ENCODE data around the gene PPP1R12C.
"Not testable (repeated sequence)": the region's sequence is repeated elsewhere in the genome, so short reads cannot be mapped to it uniquely, and the experiment has no call there.

PPP1R12C gene

GRCh38 chr19:55156202-55157063 lies 39.0 kb upstream of the PPP1R12C start:
- Histone ChIP-seq H3K36me3 (replicated peaks in 1 of 2; ENCODE audit: control insufficient read depth in 2 of 2, insufficient read depth in 2 of 2, low read length in 2 of 2) (no peaks in the 10 kb centered on the region), H2BK120ac (ENCODE audit: low read depth, low read length) (no peak overlapping the region), H2BK15ac (ENCODE audit: low read length) (peak overlapping the region; percentile 100), H3K4me1 (ENCODE audit: control insufficient read depth in 2 of 2, insufficient read depth in 1 of 2, low read depth in 1 of 2, low read length in 2 of 2) (peaks cover 4 to 7% of the 10 kb centered on the region in 2 donors), H2BK12ac (ENCODE audit: low read length) (no peak overlapping the region), H3K9me3 (replicated peaks in 1 of 2; ENCODE audit: control insufficient read depth in 2 of 2, insufficient read depth in 1 of 2, low read depth in 1 of 2, low read length in 2 of 2) (peaks cover 0 to 4% of the 10 kb centered on the region in 2 donors), H2AFZ (ENCODE audit: low read length) (peak overlapping the region; percentile 95), H4K91ac (ENCODE audit: low read depth, low read length, poor library complexity) (peak overlapping the region; percentile 85), H3K4ac (ENCODE audit: low read length) (no peak overlapping the region), H4K8ac (ENCODE audit: low read depth, low read length) (no peak overlapping the region), H3K4me3 (ENCODE audit: low read length in 2 of 2) (peak overlapping the region; percentile 47 to 79), H3K9ac (ENCODE audit: low read depth, low read length, poor library complexity) (peak overlapping the region; percentile 77), H3K4me2 (ENCODE audit: insufficient read depth, low read length, poor library complexity, severe bottlenecking) (peak overlapping the region; percentile 66), H3K27me3 (ENCODE audit: control insufficient read depth in 3 of 3, insufficient read depth in 3 of 3, low read depth in 1 of 3, low read length in 3 of 3) (peaks cover 3 to 23% (median 13%) of the 10 kb centered on the region in 3 experiments), H2BK5ac (ENCODE audit: low read length) (peak overlapping the region; percentile 87), H3K79me1 (ENCODE audit: low read depth, low read length) (no peaks in the 10 kb centered on the region), H2AK5ac (ENCODE audit: low read depth, low read length) (no peak overlapping the region), H3K14ac (ENCODE audit: low read length) (peak overlapping the region; percentile 6), H3K18ac (ENCODE audit: low read length) (peak overlapping the region; percentile 98), H3K27ac (replicated peaks; ENCODE audit: low read length) (peak overlapping the region; percentile 8), H3K23ac (ENCODE audit: low read depth, low read length, poor library complexity) (no peak overlapping the region)
- peak; percentile 91 for DNase-seq (ENCODE audit: low spot score)
- no CpG with 5 or more reads among the region's 52 CpGs for WGBS, 2 donors (ENCODE audit: extremely low coverage in 2 of 2, insufficient read length in 2 of 2, insufficient replicate concordance in 1 of 2)

- H2BK12ac ChIP-seq (ENCODE audit: low read length); H3K14ac ChIP-seq (ENCODE audit: low read length); DNase-seq (ENCODE audit: low spot score); H4K8ac ChIP-seq (ENCODE audit: low read depth, low read length); H2AK5ac ChIP-seq (ENCODE audit: low read depth, low read length); H3K4me1 ChIP-seq (ENCODE audit: control insufficient read depth in 2 of 2, insufficient read depth in 1 of 2, low read depth in 1 of 2, low read length in 2 of 2); H3K36me3 ChIP-seq (replicated peaks in 1 of 2; ENCODE audit: control insufficient read depth in 2 of 2, insufficient read depth in 2 of 2, low read length in 2 of 2); H3K79me1 ChIP-seq (ENCODE audit: low read depth, low read length); H4K91ac ChIP-seq (ENCODE audit: low read depth, low read length, poor library complexity); H3K23ac ChIP-seq (ENCODE audit: low read depth, low read length, poor library complexity); H2BK120ac ChIP-seq (ENCODE audit: low read depth, low read length); H3K9me3 ChIP-seq (replicated peaks in 1 of 2; ENCODE audit: control insufficient read depth in 2 of 2, insufficient read depth in 1 of 2, low read depth in 1 of 2, low read length in 2 of 2); H3K4ac ChIP-seq (ENCODE audit: low read length); H2BK15ac ChIP-seq (ENCODE audit: low read length): not testable (repeated sequence)
- Histone ChIP-seq H2BK5ac (ENCODE audit: low read length) (peak overlapping the region; percentile 14), H3K27me3 (ENCODE audit: control insufficient read depth in 3 of 3, insufficient read depth in 3 of 3, low read depth in 1 of 3, low read length in 3 of 3) (peaks cover 0 to 19% (median 7%) of the 10 kb centered on the region in 3 experiments), H3K9ac (ENCODE audit: low read depth, low read length, poor library complexity) (peak overlapping the region; percentile 22), H3K4me3 (ENCODE audit: low read length in 2 of 2) (peak overlapping the region; percentile 47 to 79), H3K4me2 (ENCODE audit: insufficient read depth, low read length, poor library complexity, severe bottlenecking) (peak overlapping the region; percentile 66), H3K27ac (replicated peaks; ENCODE audit: low read length) (peak overlapping the region; percentile 8), H2AFZ (ENCODE audit: low read length) (peak overlapping the region; percentile 95), H3K18ac (ENCODE audit: low read length) (peak overlapping the region; percentile 22)
- WGBS, 2 donors (ENCODE audit: extremely low coverage in 2 of 2, insufficient read length in 2 of 2, insufficient replicate concordance in 1 of 2) = no CpG with 5 or more reads among the region's 5 CpGs
Measured at GRCh38 chr19:55155784-55156183, 38.3 kb upstream of the PPP1R12C start.

- H2AK5ac ChIP-seq (ENCODE audit: low read depth, low read length) = no peak overlapping the region
- H3K9me3 ChIP-seq (replicated peaks in 1 of 2; ENCODE audit: control insufficient read depth in 2 of 2, insufficient read depth in 1 of 2, low read depth in 1 of 2, low read length in 2 of 2) = peaks cover 0 to 2% of the 10 kb centered on the region in 2 donors
- DNase-seq (ENCODE audit: low spot score) = no peak
- no peak overlapping the region for H3K23ac ChIP-seq (ENCODE audit: low read depth, low read length, poor library complexity)
- no peak overlapping the region for H2BK12ac ChIP-seq (ENCODE audit: low read length)
- no peak overlapping the region for H2BK15ac ChIP-seq (ENCODE audit: low read length)
- no peaks in the 10 kb centered on the region for H3K79me1 ChIP-seq (ENCODE audit: low read depth, low read length)
- H3K9ac ChIP-seq (ENCODE audit: low read depth, low read length, poor library complexity) = peak overlapping the region; percentile 12
- H2AFZ ChIP-seq (ENCODE audit: low read length) = no peak overlapping the region
- no peak overlapping the region for H3K4me3 ChIP-seq (ENCODE audit: low read length in 2 of 2)
- H3K4me2 ChIP-seq (ENCODE audit: insufficient read depth, low read length, poor library complexity, severe bottlenecking) = no peak overlapping the region
- H4K91ac ChIP-seq (ENCODE audit: low read depth, low read length, poor library complexity) = no peak overlapping the region
- H3K18ac ChIP-seq (ENCODE audit: low read length) = no peak overlapping the region
- H3K27me3 ChIP-seq (ENCODE audit: control insufficient read depth in 3 of 3, insufficient read depth in 3 of 3, low read depth in 1 of 3, low read length in 3 of 3) = peaks cover 0 to 27% (median 7%) of the 10 kb centered on the region in 3 experiments
- H2BK5ac ChIP-seq (ENCODE audit: low read length) = no peak overlapping the region
- H3K36me3 ChIP-seq (replicated peaks in 1 of 2; ENCODE audit: control insufficient read depth in 2 of 2, insufficient read depth in 2 of 2, low read length in 2 of 2) = no peaks in the 10 kb centered on the region
- WGBS, 2 donors (ENCODE audit: extremely low coverage in 2 of 2, insufficient read length in 2 of 2, insufficient replicate concordance in 1 of 2) = no CpG with 5 or more reads among the region's 12 CpGs
- H4K8ac ChIP-seq (ENCODE audit: low read depth, low read length) = no peak overlapping the region
- H2BK120ac ChIP-seq (ENCODE audit: low read depth, low read length) = no peak overlapping the region
- no peak overlapping the region for H3K27ac ChIP-seq (replicated peaks; ENCODE audit: low read length)
- H3K4me1 ChIP-seq (ENCODE audit: control insufficient read depth in 2 of 2, insufficient read depth in 1 of 2, low read depth in 1 of 2, low read length in 2 of 2) = peaks cover 5 to 13% of the 10 kb centered on the region in 2 donors
- no peak overlapping the region for H3K14ac ChIP-seq (ENCODE audit: low read length)
- no peak overlapping the region for H3K4ac ChIP-seq (ENCODE audit: low read length)
Measured at GRCh38 chr19:55153652-55154264, 36.3 kb upstream of the PPP1R12C start.

GRCh38 chr19:55152017-55152416 lies 34.6 kb upstream of the PPP1R12C start:
- H3K4me3 ChIP-seq (ENCODE audit: low read length in 2 of 2) = no peak overlapping the region
- no peak overlapping the region for H3K18ac ChIP-seq (ENCODE audit: low read length)
- peaks cover 8 to 25% of the 10 kb centered on the region in 2 donors for H3K4me1 ChIP-seq (ENCODE audit: control insufficient read depth in 2 of 2, insufficient read depth in 1 of 2, low read depth in 1 of 2, low read length in 2 of 2)

More at GRCh38 chr19:55152017-55152416, 34.6 kb upstream of the PPP1R12C start:
- Histone ChIP-seq H2BK12ac (ENCODE audit: low read length) (no peak overlapping the region), H2BK120ac (ENCODE audit: low read depth, low read length) (no peak overlapping the region), H3K23ac (ENCODE audit: low read depth, low read length, poor library complexity) (no peak overlapping the region), H3K27me3 (ENCODE audit: control insufficient read depth in 3 of 3, insufficient read depth in 3 of 3, low read depth in 1 of 3, low read length in 3 of 3) (peaks cover 0 to 29% (median 3%) of the 10 kb centered on the region in 3 experiments), H3K4me2 (ENCODE audit: insufficient read depth, low read length, poor library complexity, severe bottlenecking) (no peak overlapping the region), H3K4ac (ENCODE audit: low read length) (no peak overlapping the region), H4K8ac (ENCODE audit: low read depth, low read length) (no peak overlapping the region), H3K14ac (ENCODE audit: low read length) (no peak overlapping the region), H3K9ac (ENCODE audit: low read depth, low read length, poor library complexity) (no peak overlapping the region), H3K79me1 (ENCODE audit: low read depth, low read length) (no peaks in the 10 kb centered on the region), H2AFZ (ENCODE audit: low read length) (peak overlapping the region; percentile 67), H3K9me3 (replicated peaks in 1 of 2; ENCODE audit: control insufficient read depth in 2 of 2, insufficient read depth in 1 of 2, low read depth in 1 of 2, low read length in 2 of 2) (peaks cover 0 to 2% of the 10 kb centered on the region in 2 donors), H2AK5ac (ENCODE audit: low read depth, low read length) (no peak overlapping the region), H4K91ac (ENCODE audit: low read depth, low read length, poor library complexity) (no peak overlapping the region), H3K36me3 (replicated peaks in 1 of 2; ENCODE audit: control insufficient read depth in 2 of 2, insufficient read depth in 2 of 2, low read length in 2 of 2) (no peaks in the 10 kb centered on the region), H2BK5ac (ENCODE audit: low read length) (no peak overlapping the region), H2BK15ac (ENCODE audit: low read length) (no peak overlapping the region), H3K27ac (replicated peaks; ENCODE audit: low read length) (no peak overlapping the region)
- no peak for DNase-seq (ENCODE audit: low spot score)
